ENCODE data around the gene DGKB.

The DGKB gene

GRCh38 chr7:14828053-14828452 lies 74.5 kb downstream of the DGKB start:
- TF ChIP-seq MAX (IDR thresholded peaks at IDR 0.05) = no peak
- no peak for TF ChIP-seq EGR1 (IDR thresholded peaks at IDR 0.05)
- no peak for TF ChIP-seq TCF12 (IDR thresholded peaks at IDR 0.05; ENCODE audit: low read depth)
- TF ChIP-seq YY1 (IDR thresholded peaks at IDR 0.05; ENCODE audit: low read depth) = no peak
- no peak for TF ChIP-seq TAF1 (IDR thresholded peaks at IDR 0.05; ENCODE audit: low read depth)
- TF ChIP-seq RAD21 (IDR thresholded peaks at IDR 0.05; ENCODE audit: low read depth) = no peak
- TF ChIP-seq FOXM1 (IDR thresholded peaks at IDR 0.05; ENCODE audit: borderline replicate concordance, low read depth) = no peak
- TF ChIP-seq ZBTB7A (IDR thresholded peaks at IDR 0.05; ENCODE audit: low read depth) = no peak
- no peak for TF ChIP-seq USF1 (IDR thresholded peaks at IDR 0.05)
- no peak for TF ChIP-seq CEBPB (IDR thresholded peaks at IDR 0.05)
- TF ChIP-seq REST (IDR thresholded peaks at IDR 0.05; ENCODE audit: low read depth) = no peak

GRCh38 chr7:14826426-14826825 lies 76.1 kb downstream of the DGKB start:
- TF ChIP-seq FOXM1 (IDR thresholded peaks at IDR 0.05; ENCODE audit: borderline replicate concordance, low read depth) = no peak
- no peak for TF ChIP-seq RAD21 (IDR thresholded peaks at IDR 0.05; ENCODE audit: low read depth)
- TF ChIP-seq NFIC (IDR thresholded peaks at IDR 0.05) = no peak
- TF ChIP-seq REST (IDR thresholded peaks at IDR 0.05; ENCODE audit: low read depth) = no peak
- no peak for TF ChIP-seq ZBTB7A (IDR thresholded peaks at IDR 0.05; ENCODE audit: low read depth)
- TF ChIP-seq CEBPB (IDR thresholded peaks at IDR 0.05) = no peak
- TF ChIP-seq MAX (IDR thresholded peaks at IDR 0.05) = no peak
- no peak for TF ChIP-seq TEAD4 (IDR thresholded peaks at IDR 0.05)
- no peak for TF ChIP-seq USF1 (IDR thresholded peaks at IDR 0.05)
- TF ChIP-seq TCF12 (IDR thresholded peaks at IDR 0.05; ENCODE audit: low read depth) = no peak
- TF ChIP-seq EP300 (IDR thresholded peaks at IDR 0.05; ENCODE audit: borderline replicate concordance) = no peak

- no peak for TF ChIP-seq REST (IDR thresholded peaks at IDR 0.05; ENCODE audit: low read depth)
- TF ChIP-seq CREB1 (IDR thresholded peaks at IDR 0.05; ENCODE audit: low read depth) = no peak
- no peak for TF ChIP-seq ZBTB7A (IDR thresholded peaks at IDR 0.05; ENCODE audit: low read depth)
- TF ChIP-seq CEBPB (IDR thresholded peaks at IDR 0.05) = no peak
- TF ChIP-seq TEAD4 (IDR thresholded peaks at IDR 0.05) = no peak
- no peak for TF ChIP-seq TCF12 (IDR thresholded peaks at IDR 0.05; ENCODE audit: low read depth)
- no peak for TF ChIP-seq FOXM1 (IDR thresholded peaks at IDR 0.05; ENCODE audit: borderline replicate concordance, low read depth)
- no peak for TF ChIP-seq USF1 (IDR thresholded peaks at IDR 0.05)
- TF ChIP-seq MAX (IDR thresholded peaks at IDR 0.05) = no peak
- TF ChIP-seq RAD21 (IDR thresholded peaks at IDR 0.05; ENCODE audit: low read depth) = no peak
Observed at GRCh38 chr7:14825912-14826311, 76.6 kb downstream of the DGKB start.

GRCh38 chr7:14822481-14822854 lies 80.1 kb downstream of the DGKB start:
- TF ChIP-seq RAD21 (IDR thresholded peaks at IDR 0.05; ENCODE audit: low read depth) = no peak
- TF ChIP-seq MAX (IDR thresholded peaks at IDR 0.05) = no peak
- no peak for TF ChIP-seq TEAD4 (IDR thresholded peaks at IDR 0.05)
- TF ChIP-seq ZBTB7A (IDR thresholded peaks at IDR 0.05; ENCODE audit: low read depth) = no peak
- TF ChIP-seq CEBPB (IDR thresholded peaks at IDR 0.05) = no peak
- TF ChIP-seq REST (IDR thresholded peaks at IDR 0.05; ENCODE audit: low read depth) = no peak
- TF ChIP-seq USF1 (IDR thresholded peaks at IDR 0.05) = no peak
- TF ChIP-seq YY1 (IDR thresholded peaks at IDR 0.05; ENCODE audit: low read depth) = no peak
- no peak for TF ChIP-seq CREB1 (IDR thresholded peaks at IDR 0.05; ENCODE audit: low read depth)
- no peak for TF ChIP-seq FOXM1 (IDR thresholded peaks at IDR 0.05; ENCODE audit: borderline replicate concordance, low read depth)
- TF ChIP-seq TCF12 (IDR thresholded peaks at IDR 0.05; ENCODE audit: low read depth) = no peak
- no peak for TF ChIP-seq NFIC (IDR thresholded peaks at IDR 0.05)
- TF ChIP-seq TAF1 (IDR thresholded peaks at IDR 0.05; ENCODE audit: low read depth) = no peak
- no peak for TF ChIP-seq EGR1 (IDR thresholded peaks at IDR 0.05)
- no peak for TF ChIP-seq EP300 (IDR thresholded peaks at IDR 0.05; ENCODE audit: borderline replicate concordance)

All from Ishikawa (cell line).